Kidney glomerular epithelial cell (primary cell): Measurements from ENCODE around the gene AVEN.

Experiments
- DNase-seq: peaks from one replicate; lab custom pipeline; 2025; lab: John Stamatoyannopoulos, UW

Gene AVEN

GRCh38 chr15:33985287-33985686 lies 53.7 kb downstream of the AVEN start:
- peak; percentile 86 for DNase-seq

DNA sequence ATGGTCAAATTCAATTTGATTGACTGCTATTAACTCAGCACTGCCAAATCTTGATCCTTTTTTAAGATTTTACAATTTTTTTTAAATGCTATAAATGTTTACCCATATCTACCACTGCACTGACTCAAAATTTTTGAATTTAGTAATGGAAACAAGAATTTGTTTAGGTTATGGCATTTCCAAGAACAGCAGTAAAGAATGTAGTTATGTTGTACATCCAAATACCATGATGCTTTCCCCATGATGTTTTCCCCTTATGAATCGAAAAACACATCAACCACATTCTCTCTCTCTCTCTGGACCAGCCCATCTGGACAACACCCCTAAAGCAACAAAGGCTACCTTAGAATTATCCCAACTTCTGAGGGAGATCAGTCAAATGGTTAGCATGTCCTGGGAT lies 56.5 kb downstream of the AVEN start:
- no peak for DNase-seq

- DNase-seq: no peak
Observed at GRCh38 chr15:33980159-33980558, 58.8 kb downstream of the AVEN start.

- DNase-seq: no peak
Observed at GRCh38 chr15:33975022-33975565, 63.9 kb downstream of the AVEN start.

GRCh38 chr15:33971811-33972210 lies 67.2 kb downstream of the AVEN start:
- no peak for DNase-seq

- no peak for DNase-seq
Observed at GRCh38 chr15:33968821-33969220, 70.2 kb downstream of the AVEN start.

- no peak for DNase-seq
Observed at GRCh38 chr15:33968224-33968623, 70.8 kb downstream of the AVEN start, which contains the start of gene CHRM5. CHRM5 (plus strand) TSS chr15:33968497; CDS start chr15:34062718, 94,221 bp downstream.

- no peak for DNase-seq
Observed at GRCh38 chr15:33964665-33965040, 74.4 kb downstream of the AVEN start.

GRCh38 chr15:33963831-33964664 lies 75.0 kb downstream of the AVEN start:
- DNase-seq: peak; percentile 34

GRCh38 chr15:33960549-33960935 lies 78.5 kb downstream of the AVEN start:
- DNase-seq: no peak

- DNase-seq: no peak
Observed at GRCh38 chr15:33959844-33960548, 79.0 kb downstream of the AVEN start.

- DNase-seq: no peak
Observed at GRCh38 chr15:33956397-33956796, 82.6 kb downstream of the AVEN start.

DNA sequence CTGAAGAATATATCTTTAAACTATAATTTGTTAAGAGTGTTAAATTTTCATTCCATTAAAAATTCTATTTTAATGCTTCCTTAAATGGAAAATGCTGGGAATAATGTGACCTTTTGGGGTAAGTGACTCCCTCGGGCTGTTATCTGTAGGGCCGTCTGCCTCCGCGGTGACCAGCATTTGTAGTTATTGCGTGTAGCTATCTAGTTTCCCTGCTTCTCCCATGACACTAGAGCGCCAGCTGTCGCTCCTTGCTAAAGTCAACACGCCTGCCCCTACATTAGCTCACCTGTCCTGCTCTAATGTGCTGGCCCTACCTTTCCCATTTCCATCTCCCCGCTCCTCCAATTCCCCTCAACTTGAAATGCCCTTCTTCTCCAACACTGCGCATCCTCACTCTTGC lies 83.1 kb downstream of the AVEN start:
- no peak for DNase-seq

GRCh38 chr15:33946152-33946551 lies 92.9 kb downstream of the AVEN start:
- DNase-seq: no peak

DNA sequence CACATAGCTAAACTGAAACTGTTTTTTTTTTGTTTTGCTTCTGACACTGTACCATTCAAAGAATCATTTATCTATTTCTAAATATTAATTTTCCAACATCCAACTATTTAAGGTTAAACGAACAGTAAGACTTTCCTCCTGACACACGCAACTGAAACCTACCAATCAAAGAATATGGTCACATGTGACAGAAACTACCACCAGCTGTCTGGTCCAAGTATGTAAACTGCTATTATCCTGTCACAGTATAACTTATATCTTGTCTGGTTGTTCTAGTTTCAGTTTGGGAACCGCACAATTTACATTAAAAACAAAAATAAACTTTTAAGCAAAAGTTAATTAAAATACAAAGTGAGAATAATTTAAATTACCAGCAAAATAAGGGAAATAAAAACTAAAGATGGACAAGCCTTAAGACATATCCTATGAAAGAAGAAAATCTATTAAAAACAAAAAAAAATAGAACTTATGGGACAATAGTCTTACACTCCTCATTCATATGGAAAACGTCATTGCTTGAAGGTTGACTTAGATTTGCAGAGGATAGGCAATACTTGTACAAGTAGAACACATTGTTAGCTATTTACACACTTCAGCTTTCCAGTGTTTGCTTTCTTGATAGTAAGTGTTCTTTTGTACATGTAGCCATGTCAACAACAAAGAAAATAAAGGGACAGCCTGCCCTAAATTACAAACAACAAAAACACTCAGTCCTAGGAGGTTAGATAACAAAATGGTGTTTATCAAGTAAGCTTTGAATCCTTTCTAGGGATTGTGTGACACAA lies 97.5 kb downstream of the AVEN start:
- no peak for DNase-seq

DNA sequence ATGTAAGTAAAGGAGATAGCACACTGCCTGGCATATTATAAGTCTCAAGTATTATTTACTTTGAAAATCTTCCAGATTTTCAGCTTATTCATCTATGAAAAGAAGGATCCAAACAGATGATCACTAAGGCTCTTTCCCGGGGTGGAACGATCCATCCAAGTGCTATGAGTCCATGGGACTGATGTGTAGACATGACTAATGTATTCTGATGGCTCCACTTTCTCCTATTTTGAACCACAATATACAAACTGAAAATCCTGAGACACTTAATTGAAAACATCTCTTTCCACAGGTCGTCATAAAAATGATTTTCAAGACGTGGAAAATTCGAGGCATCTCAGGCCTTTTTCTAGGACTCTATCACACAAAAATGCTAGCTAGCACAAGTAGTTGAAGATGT lies 104.1 kb downstream of the AVEN start:
- DNase-seq: no peak

DNA sequence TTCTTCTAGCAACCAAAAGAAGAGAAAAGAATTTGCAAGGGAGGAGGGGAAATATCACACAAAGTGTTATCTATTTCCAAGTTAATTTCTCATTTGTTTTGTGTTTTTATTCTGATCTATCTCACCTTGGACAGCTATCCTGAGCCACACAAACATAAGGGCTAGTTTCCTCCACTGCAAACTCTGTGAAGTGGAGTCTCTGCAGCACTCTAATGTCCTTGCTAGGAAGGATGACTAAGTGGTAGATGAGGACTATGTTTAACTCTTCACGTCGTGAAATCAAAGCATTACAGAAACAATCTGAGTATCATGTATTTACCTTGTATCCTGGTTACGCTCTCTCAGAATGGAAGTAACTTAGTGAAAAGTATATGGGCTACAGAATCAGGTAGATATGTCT lies 104.6 kb downstream of the AVEN start:
- DNase-seq: peak; percentile 10

DNA sequence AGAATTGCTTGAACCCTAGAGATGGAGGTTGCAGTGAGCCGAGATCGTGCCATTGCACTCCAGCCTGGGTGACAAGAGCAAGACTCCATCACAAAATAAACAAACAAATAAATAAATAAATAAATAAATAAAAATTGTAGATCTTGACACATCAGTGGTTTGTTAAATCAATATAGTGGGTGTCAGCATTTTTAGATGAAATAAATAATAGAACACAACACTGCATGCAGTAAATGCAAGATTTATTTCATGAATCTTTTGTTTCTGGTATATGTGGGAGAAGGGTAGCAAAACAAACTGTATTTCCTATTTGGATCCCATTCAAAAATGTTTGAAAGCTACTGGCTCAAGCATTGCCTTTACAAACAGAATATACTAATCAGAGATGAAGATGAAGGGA lies 106.3 kb downstream of the AVEN start:
- no peak for DNase-seq

DNA sequence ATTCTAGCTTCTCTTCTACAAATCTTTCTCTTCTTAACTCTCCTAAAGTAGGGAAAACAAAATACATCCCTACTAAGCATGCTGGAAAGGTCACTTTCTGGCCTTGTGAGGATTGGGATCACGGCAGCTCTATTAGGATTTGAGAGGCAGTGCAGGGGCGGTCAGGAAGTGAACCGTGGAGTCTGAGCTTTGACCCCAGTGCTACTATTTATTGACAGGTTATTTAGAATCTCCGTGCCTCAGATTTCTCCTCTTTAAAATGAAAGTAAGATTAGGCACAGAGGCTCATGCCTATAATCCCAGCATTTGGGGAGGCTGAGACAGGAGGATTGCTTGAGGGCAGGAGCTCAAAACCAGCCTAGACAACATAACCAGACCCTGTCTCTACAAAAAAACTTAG lies 112.7 kb downstream of the AVEN start:
- DNase-seq: no peak

GRCh38 chr15:33923446-33923845 lies 115.6 kb downstream of the AVEN start:
- no peak for DNase-seq

DNA sequence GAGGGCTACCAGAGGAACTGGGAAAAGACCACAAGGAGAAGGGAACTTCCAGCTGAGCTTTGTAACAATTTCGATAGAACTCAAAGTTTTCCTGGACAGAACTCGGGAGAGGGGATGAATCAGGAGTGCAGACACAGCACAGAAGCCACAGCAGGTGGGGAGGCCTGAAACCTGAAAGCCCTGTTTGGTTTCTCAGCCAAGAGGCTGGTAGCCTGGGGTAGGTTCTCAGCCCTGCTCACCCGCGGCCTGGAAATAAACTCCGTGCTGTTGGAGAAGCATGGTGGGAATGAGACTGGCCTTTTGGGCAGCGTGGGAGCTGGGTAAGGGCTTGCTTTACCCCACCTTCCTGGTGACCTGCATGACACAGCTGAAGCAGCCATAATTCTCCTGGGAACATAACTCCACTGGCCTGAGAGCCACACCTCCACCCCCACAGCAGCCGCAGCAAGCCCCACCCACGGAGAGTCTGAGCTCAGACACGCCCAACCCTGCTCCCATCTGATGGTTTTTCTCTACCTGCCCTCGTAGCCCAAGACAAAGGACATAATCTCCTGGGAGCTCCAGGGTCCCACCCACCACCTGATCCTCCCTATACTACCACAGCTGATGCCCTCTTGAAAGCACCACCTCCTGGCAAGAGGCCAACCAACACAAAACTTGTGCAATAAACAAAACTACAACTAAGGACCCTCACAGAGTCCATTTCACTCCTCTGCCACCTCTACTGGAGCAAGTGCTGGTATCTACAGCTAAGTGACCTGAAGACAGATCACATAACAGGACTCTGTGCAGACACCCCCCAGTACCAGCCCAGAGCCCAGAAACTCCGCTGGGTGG lies 123.2 kb downstream of the AVEN start:
- DNase-seq: peak; percentile 6
